ENCODE measurements around the gene PHRF1. TPM values are rescaled to one million over a fixed set of nuclear protein-coding genes. Genes with fewer than 3 reads are reported as not detected.

Gene PHRF1
- total RNA-seq = 10 to 100 TPM; 15.4 to 21.9 (median 20.3) TPM
- long read RNA-seq, partial matches to known transcripts = 1 of 2 reads
- long read RNA-seq, other reads (novel, unspliced or antisense) = 1 of 2 reads

GRCh38 chr11:575996-576768, at the start of gene PHRF1:
Gene PHRF1, plus strand, starts transcription at chr11:576470. Its CDS starts 5,043 bp downstream, at chr11:581513.
- Histone ChIP-seq H3K4me1 (peaks cover 2 to 59% (median 23%) of the 10 kb centered on the region in 4 donors), H3K27ac (peak within 1 kb of the TSS; percentile 95 to 98 (median 95)), H3K4me3 (peak within 1 kb of the TSS; percentile 85 to 95 (median 95)), H3K27me3 (no peaks in the 10 kb centered on the region), H3K36me3 (no peaks in the 10 kb centered on the region), H3K9me3 (no peaks in the 10 kb centered on the region)
- no CpG with 5 or more reads among the region's 99 CpGs for WGBS (ENCODE audit: insufficient coverage, low coverage, low lambda C conversion rate, missing lambda C conversion rate)
- DNase-seq (peak; percentile 97 to 98 (median 98)), ATAC-seq (peak; percentile 86 to 91 (median 86))
- intact Hi-C loops (cut with DNase I) = no loop called here
- TF ChIP-seq CTCF (IDR thresholded peaks at IDR 0.05) (no peak), POLR2A (IDR thresholded peaks at IDR 0.05) (peak; percentile 88)

- 94% methylated on average over 7 of the region's 30 CpGs for WGBS (ENCODE audit: insufficient coverage, low coverage, low lambda C conversion rate, missing lambda C conversion rate)
- DNase-seq (no peak), ATAC-seq (no peak)
- peaks cover 0 to 7% (median 0%) of the 10 kb centered on the region in 4 donors for H3K36me3 ChIP-seq
- no peak for TF ChIP-seq POLR2A (IDR thresholded peaks at IDR 0.05)
- no peak for TF ChIP-seq CTCF (IDR thresholded peaks at IDR 0.05)
- intact Hi-C loops (cut with DNase I) = loop anchor here in 1 of 2 donors (10.0 kb wide), 1 partner anchor 123 kb away; no protein-coding TSS in a partner anchor
- H3K27me3 ChIP-seq = no peaks in the 10 kb centered on the region
- H3K9me3 ChIP-seq = no peaks in the 10 kb centered on the region
- H3K4me3 ChIP-seq = no peak overlapping the region
- H3K27ac ChIP-seq = no peak overlapping the region
- no peaks in the 10 kb centered on the region for H3K4me1 ChIP-seq
Observed at GRCh38 chr11:528166-528814, 48.0 kb upstream of the PHRF1 start.

GRCh38 chr11:528815-529727, 47.2 kb upstream of the PHRF1 start:
- DNase-seq (no peak), ATAC-seq (no peak)
- no peaks in the 10 kb centered on the region for H3K27me3 ChIP-seq
- no peaks in the 10 kb centered on the region for H3K9me3 ChIP-seq
- H3K27ac ChIP-seq = no peak overlapping the region
- peaks cover 0 to 9% (median 0%) of the 10 kb centered on the region in 4 donors for H3K36me3 ChIP-seq
- H3K4me1 ChIP-seq = peaks cover 0 to 2% (median 0%) of the 10 kb centered on the region in 4 donors
- 100% methylated on average over 1 of the region's 29 CpGs for WGBS (ENCODE audit: insufficient coverage, low coverage, low lambda C conversion rate, missing lambda C conversion rate)
- TF ChIP-seq POLR2A (IDR thresholded peaks at IDR 0.05) (no peak), CTCF (IDR thresholded peaks at IDR 0.05) (no peak)
- H3K4me3 ChIP-seq = no peak overlapping the region
- intact Hi-C loops (cut with DNase I) = loop anchor here in 1 of 2 donors (10.0 kb wide), 1 partner anchor 124 kb away; no protein-coding TSS in a partner anchor
